ENCODE data around the gene VAPB. TPM values are rescaled to one million over a fixed set of nuclear protein-coding genes. Genes with fewer than 3 reads are reported as not detected.

Gene VAPB
- total RNA-seq, 1 donor from 2014 or later, result 61.5 TPM

- H3K4me3 Mint-ChIP-seq (ENCODE audit: unreplicated experiment), result no peak overlapping the region
These were observed 13.8 kb downstream of the VAPB start for GRCh38 chr20:58402827-58403226.

GRCh38 chr20:58403272-58403671, 14.2 kb downstream of the VAPB start:
- DNase-seq (ENCODE audit: low read depth) (no peak), FAIRE-seq (no peak)
- Histone ChIP-seq H3K4me3 (ENCODE audit: insufficient read depth, low read depth, low read length) (no peak overlapping the region), H4K20me1 (ENCODE audit: insufficient read depth, low read length) (peaks cover 92% of the 10 kb centered on the region), H3K79me2 (ENCODE audit: insufficient read depth, low read length) (peaks cover 99% of the 10 kb centered on the region), H3K9ac (ENCODE audit: low read length) (no peak overlapping the region), H3K36me3 (ENCODE audit: insufficient read depth, low read length) (no peaks in the 10 kb centered on the region), H3K4me1 (ENCODE audit: insufficient read depth, low read length) (peaks cover 12% of the 10 kb centered on the region), H3K27ac (ENCODE audit: low read depth, low read length) (no peak overlapping the region), H3K27me3 (ENCODE audit: insufficient read depth, low read length) (no peaks in the 10 kb centered on the region), H3K9me3 (ENCODE audit: insufficient read depth, low read depth, low read length) (no peaks in the 10 kb centered on the region), H3K4me2 (ENCODE audit: low read length) (no peak overlapping the region), H2AFZ (ENCODE audit: low read depth, low read length) (no peak overlapping the region)
- TF ChIP-seq CTCF (IDR thresholded peaks at IDR 0.05; ENCODE audit: insufficient read depth, low read depth, low read length) (no peak), EZH2 (IDR thresholded peaks at IDR 0.05; ENCODE audit: insufficient read depth, low read length) (no peak)
- Mint-ChIP-seq H3K27ac (ENCODE audit: unreplicated experiment) (no peak overlapping the region), H3K9me3 (ENCODE audit: unreplicated experiment) (no peaks in the 10 kb centered on the region), H3K36me3 (ENCODE audit: low read depth, unreplicated experiment) (peaks cover 2% of the 10 kb centered on the region), H3K4me3 (ENCODE audit: unreplicated experiment) (no peak overlapping the region), H3K4me1 (ENCODE audit: low read depth, unreplicated experiment) (peaks cover 14% of the 10 kb centered on the region), H3K27me3 (ENCODE audit: low read depth, unreplicated experiment) (no peaks in the 10 kb centered on the region)

More at GRCh38 chr20:58402827-58403226, 13.8 kb downstream of the VAPB start:
- Mint-ChIP-seq H3K27me3 (ENCODE audit: low read depth, unreplicated experiment) (no peaks in the 10 kb centered on the region), H3K36me3 (ENCODE audit: low read depth, unreplicated experiment) (peaks cover 6% of the 10 kb centered on the region), H3K27ac (ENCODE audit: unreplicated experiment) (no peak overlapping the region), H3K9me3 (ENCODE audit: unreplicated experiment) (no peaks in the 10 kb centered on the region), H3K4me1 (ENCODE audit: low read depth, unreplicated experiment) (peaks cover 12% of the 10 kb centered on the region)
- H4K20me1 ChIP-seq (ENCODE audit: insufficient read depth, low read length), result peaks cover 91% of the 10 kb centered on the region
- no peak for FAIRE-seq
- no peak overlapping the region for H3K27ac ChIP-seq (ENCODE audit: low read depth, low read length)
- H3K4me2 ChIP-seq (ENCODE audit: low read length), result no peak overlapping the region
- no peak overlapping the region for H3K9ac ChIP-seq (ENCODE audit: low read length)
- peaks cover 99% of the 10 kb centered on the region for H3K79me2 ChIP-seq (ENCODE audit: insufficient read depth, low read length)
- H3K4me3 ChIP-seq (ENCODE audit: insufficient read depth, low read depth, low read length), result no peak overlapping the region
- H3K4me1 ChIP-seq (ENCODE audit: insufficient read depth, low read length), result peaks cover 9% of the 10 kb centered on the region
- H3K27me3 ChIP-seq (ENCODE audit: insufficient read depth, low read length), result no peaks in the 10 kb centered on the region
- H3K9me3 ChIP-seq (ENCODE audit: insufficient read depth, low read depth, low read length), result no peaks in the 10 kb centered on the region
- H3K36me3 ChIP-seq (ENCODE audit: insufficient read depth, low read length), result peaks cover 1% of the 10 kb centered on the region
- DNase-seq (ENCODE audit: low read depth), result no peak
- TF ChIP-seq EZH2 (IDR thresholded peaks at IDR 0.05; ENCODE audit: insufficient read depth, low read length) (no peak), CTCF (IDR thresholded peaks at IDR 0.05; ENCODE audit: insufficient read depth, low read depth, low read length) (no peak)
- H2AFZ ChIP-seq (ENCODE audit: low read depth, low read length), result no peak overlapping the region

- TF ChIP-seq EZH2 (IDR thresholded peaks at IDR 0.05; ENCODE audit: insufficient read depth, low read length) (no peak), CTCF (IDR thresholded peaks at IDR 0.05; ENCODE audit: insufficient read depth, low read depth, low read length) (no peak)
- Histone ChIP-seq H3K4me3 (ENCODE audit: insufficient read depth, low read depth, low read length) (no peak overlapping the region), H3K27ac (ENCODE audit: low read depth, low read length) (no peak overlapping the region), H3K9ac (ENCODE audit: low read length) (no peak overlapping the region), H3K27me3 (ENCODE audit: insufficient read depth, low read length) (no peaks in the 10 kb centered on the region), H3K4me2 (ENCODE audit: low read length) (no peak overlapping the region), H4K20me1 (ENCODE audit: insufficient read depth, low read length) (peaks cover 91% of the 10 kb centered on the region), H3K79me2 (ENCODE audit: insufficient read depth, low read length) (peaks cover 99% of the 10 kb centered on the region), H3K9me3 (ENCODE audit: insufficient read depth, low read depth, low read length) (no peaks in the 10 kb centered on the region), H3K4me1 (ENCODE audit: insufficient read depth, low read length) (peaks cover 18% of the 10 kb centered on the region), H3K36me3 (ENCODE audit: insufficient read depth, low read length) (no peaks in the 10 kb centered on the region), H2AFZ (ENCODE audit: low read depth, low read length) (no peak overlapping the region)
- Mint-ChIP-seq H3K27me3 (ENCODE audit: low read depth, unreplicated experiment) (no peaks in the 10 kb centered on the region), H3K4me3 (ENCODE audit: unreplicated experiment) (no peak overlapping the region), H3K36me3 (ENCODE audit: low read depth, unreplicated experiment) (no peaks in the 10 kb centered on the region), H3K9me3 (ENCODE audit: unreplicated experiment) (no peaks in the 10 kb centered on the region), H3K27ac (ENCODE audit: unreplicated experiment) (no peak overlapping the region), H3K4me1 (ENCODE audit: low read depth, unreplicated experiment) (peaks cover 26% of the 10 kb centered on the region)
- FAIRE-seq (no peak), DNase-seq (ENCODE audit: low read depth) (no peak)
These were observed 16.7 kb downstream of the VAPB start for GRCh38 chr20:58405504-58406291.
